DMS53 treated with DMSO at 0.1 percent for 48 hours (cell line): ENCODE results near the gene CCDC110.
A peak's percentile ranks its signal among the peaks of the same experiment; 100 is the strongest.
"Not testable (repeated sequence)": the region's sequence is repeated elsewhere in the genome, so short reads cannot be mapped to it uniquely, and the experiment has no call there.

Experiments
- DNase-seq: peaks from one replicate; lab custom pipeline; 2025; ENCODE audit not compliant: unreplicated experiment; lab: John Stamatoyannopoulos, UW

The CCDC110 gene

DNA sequence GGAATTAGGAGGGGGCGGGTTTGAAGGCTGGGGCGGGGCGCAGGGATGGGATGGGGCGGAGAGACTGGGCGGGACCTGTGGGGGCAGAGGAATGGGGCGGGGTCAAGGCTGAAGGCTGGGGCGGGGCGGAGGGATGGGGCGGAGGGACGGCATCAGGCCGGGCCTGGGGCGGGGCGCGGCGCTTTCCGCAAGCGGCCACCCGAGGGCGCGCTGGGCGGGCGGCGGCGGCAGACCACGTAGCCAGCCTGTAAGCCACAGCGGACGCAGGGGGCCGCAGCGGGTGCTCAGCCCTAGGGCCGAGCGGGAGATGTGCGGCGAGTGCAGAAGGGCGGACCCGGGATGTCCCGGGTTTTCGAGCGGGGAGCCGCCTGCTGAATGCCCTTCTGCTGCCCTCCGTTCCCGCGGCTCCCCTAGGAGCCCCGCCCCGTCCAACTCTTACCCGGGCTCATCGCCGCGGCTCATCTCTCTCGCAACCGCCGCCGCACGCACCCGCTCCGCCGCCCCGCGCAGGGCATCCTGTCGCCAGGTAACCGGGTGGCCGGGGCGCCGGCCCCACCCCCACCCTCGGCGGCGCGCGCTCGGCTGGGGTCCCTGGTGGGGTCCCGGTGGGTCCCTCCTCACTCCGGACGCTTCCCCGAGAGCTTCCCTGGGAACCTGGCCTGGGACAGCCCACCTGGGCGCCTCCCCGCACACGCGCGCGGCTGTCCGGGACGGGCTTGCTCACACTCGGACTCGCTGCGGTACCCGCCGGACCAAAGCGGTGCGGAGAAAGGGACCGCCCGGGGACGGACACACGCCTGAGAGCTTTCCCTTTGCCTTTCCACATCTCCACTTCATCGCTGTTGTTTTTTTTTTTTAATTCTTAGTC lies at the start of gene CCDC110:
CCDC110 (minus strand) TSS at position 499 of the 868 bp plus-strand sequence; CDS start at position 449, 50 bp downstream.
- DNase-seq: peak; percentile 42

DNA sequence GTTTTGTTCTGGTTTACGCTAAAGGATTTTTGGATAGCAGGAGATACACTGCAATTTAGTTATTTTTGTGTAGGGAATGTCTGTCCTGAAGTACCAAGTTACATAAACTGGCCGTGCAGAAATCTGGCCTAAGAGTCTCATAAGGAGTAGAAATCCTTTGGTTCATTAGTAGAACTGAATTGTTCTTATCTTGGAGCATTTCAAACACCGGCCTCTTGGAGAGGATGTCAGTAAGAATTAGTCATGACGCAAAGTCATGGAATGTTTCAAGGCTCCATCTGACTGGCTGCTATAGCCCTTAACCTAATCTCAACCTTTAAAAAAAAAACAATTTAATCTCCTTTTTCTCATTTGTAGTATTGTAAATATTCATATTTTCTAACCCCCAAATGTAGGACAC lies 48.6 kb upstream of the CCDC110 start:
- no peak for DNase-seq

DNA sequence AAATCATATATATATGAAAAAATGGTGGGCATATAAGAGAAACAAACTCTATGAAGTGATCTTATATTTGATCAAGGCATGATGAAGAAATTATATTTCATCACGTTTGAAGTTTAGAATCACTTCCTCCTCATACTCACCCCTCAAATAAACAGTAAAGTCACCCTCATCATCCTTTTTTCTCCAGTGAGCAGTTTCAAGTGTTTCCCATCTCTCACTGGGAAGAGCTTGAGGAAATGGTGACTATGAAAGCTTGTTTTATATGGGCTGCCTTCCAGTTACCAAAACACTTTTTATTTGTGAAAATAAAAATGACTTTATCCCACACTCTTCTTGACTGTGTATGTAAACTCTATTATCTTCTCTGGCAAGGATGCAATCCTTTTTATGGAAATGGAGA lies 47.0 kb upstream of the CCDC110 start:
- DNase-seq: no peak

DNA sequence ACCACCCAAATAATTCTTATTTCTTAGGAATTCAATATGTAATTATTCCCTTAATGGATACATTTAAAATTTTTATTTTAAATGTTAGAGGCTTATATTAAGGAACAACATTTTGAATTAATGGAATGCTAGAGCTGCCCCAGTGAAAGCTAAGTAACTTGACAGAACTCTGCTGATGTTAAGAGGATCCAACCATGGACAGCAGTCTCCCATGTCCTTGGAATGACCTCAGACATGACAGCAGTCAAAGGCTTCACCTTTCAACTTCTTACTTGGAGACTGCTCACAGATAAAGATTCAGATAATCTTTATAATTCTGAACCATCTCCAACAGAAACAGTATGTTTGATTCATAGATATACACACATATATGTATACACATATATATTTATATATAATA lies 46.5 kb upstream of the CCDC110 start:
- no peak for DNase-seq

GRCh38 chr4:185515248-185515647 lies 43.7 kb upstream of the CCDC110 start:
- no peak for DNase-seq

DNA sequence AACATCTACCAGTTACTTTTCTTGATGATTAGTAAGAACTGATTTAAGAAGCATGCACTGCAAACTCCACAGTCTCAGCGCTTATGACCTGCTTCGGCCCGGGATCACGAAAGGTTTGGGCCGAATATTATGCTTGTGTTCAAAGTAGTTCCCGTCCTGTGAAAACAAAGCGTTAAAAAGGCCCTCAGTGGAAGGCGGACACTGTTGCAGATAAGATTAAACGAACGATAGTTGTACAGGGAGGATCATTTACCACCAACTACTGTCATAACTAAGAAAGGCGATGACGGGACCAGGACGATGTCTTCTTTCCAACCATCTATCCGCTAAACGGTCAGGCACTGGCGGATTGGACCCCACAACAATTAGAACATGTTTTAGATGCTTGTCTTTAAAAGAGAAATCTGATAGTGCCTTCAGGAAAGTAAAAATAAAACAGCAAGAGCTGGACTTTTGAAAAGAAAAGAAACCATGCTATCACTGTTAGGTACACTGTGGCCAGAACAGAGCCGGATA lies 42.7 kb upstream of the CCDC110 start:
- no peak for DNase-seq

- DNase-seq: peak; percentile 19
These were observed 42.1 kb upstream of the CCDC110 start for GRCh38 chr4:185513489-185514181.

GRCh38 chr4:185512516-185512915 lies 41.0 kb upstream of the CCDC110 start:
- DNase-seq: no peak

DNA sequence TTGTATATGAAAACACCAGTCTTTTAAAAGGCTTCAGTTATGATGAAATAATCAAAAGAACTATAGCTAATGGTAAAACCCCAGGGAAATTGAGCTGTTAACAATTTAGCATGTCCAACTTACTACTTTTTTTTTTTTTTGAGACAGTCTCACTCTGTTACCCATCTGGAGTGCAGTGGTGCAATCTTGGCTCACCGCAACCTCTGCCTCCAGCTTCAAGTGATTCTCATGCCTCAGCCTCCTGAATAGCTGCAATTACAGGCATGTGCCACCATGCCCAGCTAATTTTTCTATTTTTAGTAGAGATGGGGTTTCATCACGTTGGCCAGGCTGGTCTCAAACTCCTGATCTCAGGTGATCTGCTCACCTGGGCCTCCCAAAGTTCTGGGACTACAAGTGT lies 39.7 kb upstream of the CCDC110 start:
- not testable (repeated sequence) for DNase-seq

DNA sequence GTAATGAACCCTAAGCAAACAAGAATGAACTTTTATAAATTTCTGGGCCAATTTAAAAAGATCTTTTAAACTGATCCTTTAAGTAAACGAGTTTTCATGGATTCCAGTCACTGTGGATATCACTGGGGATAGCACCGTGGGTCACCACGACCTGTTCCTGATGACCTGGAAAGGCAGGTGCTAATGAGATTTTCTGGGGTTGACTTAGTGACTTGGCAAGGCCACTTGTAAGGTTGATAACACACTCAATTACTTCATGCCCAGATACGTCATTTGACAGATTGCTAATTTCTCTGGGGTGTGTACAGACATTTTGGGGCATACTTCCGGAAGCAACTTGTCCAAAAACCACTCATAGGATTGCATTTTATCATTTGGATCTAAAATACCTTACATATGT lies 39.3 kb upstream of the CCDC110 start:
- no peak for DNase-seq

DNA sequence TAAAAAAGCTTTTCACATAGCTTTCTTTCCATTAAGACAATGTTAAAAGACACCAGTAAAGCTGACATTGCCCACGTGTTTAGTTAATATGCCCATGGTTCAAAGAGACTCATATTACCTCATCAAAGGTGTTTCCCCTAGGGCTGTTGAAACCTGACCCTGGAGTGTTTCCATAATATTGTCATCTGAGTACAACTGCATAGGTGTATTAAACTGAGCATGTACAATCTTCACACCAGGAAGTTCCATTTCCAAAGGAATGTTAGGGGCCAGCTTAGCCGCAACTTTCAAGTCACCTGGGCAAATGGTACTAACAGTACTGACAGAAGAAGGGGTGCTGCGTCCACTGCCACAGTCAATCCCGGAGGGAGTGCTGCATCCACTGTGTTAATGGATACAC lies 36.6 kb upstream of the CCDC110 start:
- DNase-seq: peak; percentile 72

GRCh38 chr4:185506422-185506821 lies 34.9 kb upstream of the CCDC110 start:
- DNase-seq: no peak

GRCh38 chr4:185504098-185505047 lies 32.8 kb upstream of the CCDC110 start:
- peak; percentile 71 for DNase-seq

DNA sequence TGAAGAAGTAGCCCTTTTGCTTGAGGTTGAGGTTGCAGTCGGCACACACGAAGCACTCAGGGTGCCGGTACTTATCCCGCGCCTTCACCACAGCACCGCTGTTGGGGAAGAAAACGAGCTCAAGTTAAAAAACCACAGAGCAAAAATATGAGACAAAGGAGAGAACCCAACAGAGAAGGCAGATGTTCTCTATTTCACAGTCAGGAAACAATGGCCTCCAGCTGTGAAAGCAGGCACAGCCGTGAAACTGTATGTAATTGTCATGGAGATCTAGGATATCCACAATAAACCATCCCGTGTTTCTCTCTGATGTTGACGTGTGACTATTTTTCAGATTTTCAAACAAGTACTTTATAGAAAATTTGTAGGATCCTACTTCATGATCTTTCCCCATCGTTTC lies 30.9 kb upstream of the CCDC110 start:
- DNase-seq: no peak

GRCh38 chr4:185500576-185500975 lies 29.0 kb upstream of the CCDC110 start:
- no peak for DNase-seq

GRCh38 chr4:185500035-185500434 lies 28.5 kb upstream of the CCDC110 start:
- DNase-seq: no peak

DNA sequence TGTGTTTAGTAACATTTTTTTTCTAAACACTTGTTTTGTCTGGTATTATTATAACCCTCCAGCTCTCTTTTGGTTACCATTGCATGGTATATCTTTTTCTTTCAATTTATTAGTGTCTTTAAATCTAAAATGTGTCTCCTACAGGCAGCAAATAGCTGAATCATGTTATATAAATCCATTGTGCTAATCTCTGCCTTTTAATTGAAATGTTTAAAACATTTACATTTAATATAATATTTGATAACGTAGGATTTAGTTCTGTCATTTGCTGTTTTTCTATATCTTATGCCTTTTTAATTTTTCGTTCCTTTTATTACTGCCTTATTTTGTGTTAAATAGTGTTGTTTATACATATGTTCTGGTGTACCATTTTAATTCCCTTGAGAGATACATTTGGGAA lies 17.1 kb upstream of the CCDC110 start:
- no peak for DNase-seq

DNA sequence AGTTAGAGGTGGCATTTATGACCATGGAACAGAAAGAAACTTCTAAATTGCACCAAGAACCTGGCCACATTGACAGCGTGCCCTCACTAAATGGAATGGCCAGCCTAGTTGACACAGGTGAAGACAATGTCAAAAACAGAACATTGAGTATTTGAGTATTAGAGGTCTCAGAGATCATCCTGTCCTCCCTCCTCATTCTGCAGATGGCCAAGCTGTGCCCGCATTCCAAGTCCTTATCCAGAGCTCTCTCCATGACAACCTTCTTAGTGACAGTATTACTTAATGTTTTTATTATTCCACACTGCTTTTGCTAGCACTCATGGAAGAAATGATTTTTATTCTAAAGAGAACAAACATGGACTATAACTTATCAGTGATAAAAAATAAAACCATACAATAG lies 9.9 kb upstream of the CCDC110 start:
- DNase-seq: no peak

DNA sequence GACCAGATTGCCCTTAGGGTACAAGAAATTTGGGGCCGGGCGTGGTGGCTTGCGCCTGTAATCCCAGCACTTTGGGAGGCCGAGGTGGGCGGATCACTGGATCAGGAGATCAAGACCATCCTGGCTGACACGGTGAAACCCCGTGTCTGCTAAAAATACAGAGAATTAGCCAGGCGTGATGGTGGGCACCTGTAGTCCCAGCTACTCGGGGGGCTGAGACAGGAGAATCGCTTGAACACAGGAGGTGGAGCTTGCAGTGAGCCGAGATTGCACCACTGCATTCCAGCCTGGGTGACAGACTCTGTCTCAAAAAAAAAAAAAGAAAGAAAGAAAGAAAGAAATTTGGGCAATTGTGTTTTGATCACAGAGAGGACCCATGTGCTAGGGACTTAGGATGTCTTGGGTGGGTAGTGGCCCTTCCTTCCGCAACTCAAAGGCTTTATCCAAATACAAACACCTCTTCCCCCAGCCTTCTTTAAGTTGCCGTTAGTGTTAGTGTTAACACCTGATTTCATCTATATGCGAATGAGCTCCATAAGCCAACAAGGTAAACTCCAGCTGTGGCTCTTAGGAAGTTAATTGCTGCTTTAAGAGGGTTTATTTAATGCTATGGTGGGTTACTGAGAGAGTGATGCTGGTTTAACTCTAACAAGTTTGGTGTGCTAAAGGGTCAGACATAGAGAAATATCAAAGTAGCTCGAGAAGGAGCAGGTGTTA lies 8.6 kb upstream of the CCDC110 start:
- no peak for DNase-seq

DNA sequence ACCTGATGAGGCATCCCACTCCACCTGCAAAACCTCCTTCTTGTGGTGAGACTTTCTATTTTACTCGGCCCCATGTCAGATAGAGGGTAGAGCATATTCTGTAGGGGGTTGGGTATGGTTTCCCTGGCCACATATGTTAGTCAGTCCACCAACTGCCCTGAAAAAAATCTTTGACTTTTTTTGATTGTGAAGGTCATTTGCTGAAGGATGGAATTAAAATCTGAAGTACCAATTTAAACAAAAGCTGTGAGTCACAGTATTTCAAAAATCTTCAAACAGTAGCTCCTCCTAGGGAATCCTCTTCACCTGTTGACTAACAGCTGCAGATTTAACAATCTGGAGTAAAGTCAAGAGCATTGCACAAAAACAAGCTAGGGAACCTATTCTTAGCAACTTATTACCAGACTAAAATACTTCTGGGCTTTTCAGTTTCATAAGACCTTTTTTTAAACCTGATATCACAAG lies 8.0 kb upstream of the CCDC110 start:
- DNase-seq: no peak
